Kidney capillary endothelial cell (primary cell): ENCODE data around the gene NMUR1.
A peak's percentile ranks its signal among the peaks of the same experiment; 100 is the strongest.

Experiments used
- DNase-seq: peaks from one replicate; pipeline ENCODE4 v3.0.0-alpha.2; 2018; ENCODE audit warnings: low spot score

Gene NMUR1

GRCh38 chr2:231525248-231526163, 4.7 kb downstream of the NMUR1 start:
- DNase-seq, result no peak

- no peak for DNase-seq
Observed at GRCh38 chr2:231524477-231525247, 5.6 kb downstream of the NMUR1 start.

GRCh38 chr2:231523451-231524285, 6.6 kb downstream of the NMUR1 start:
- DNase-seq, result no peak

GRCh38 chr2:231522418-231523180, 7.6 kb downstream of the NMUR1 start:
- no peak for DNase-seq

GRCh38 chr2:231521443-231521842, 8.8 kb downstream of the NMUR1 start:
- no peak for DNase-seq

GRCh38 chr2:231519975-231520555, 10.2 kb downstream of the NMUR1 start:
- no peak for DNase-seq

GRCh38 chr2:231518771-231519170, 11.5 kb downstream of the NMUR1 start:
- no peak for DNase-seq

GRCh38 chr2:231515603-231516002, 14.6 kb downstream of the NMUR1 start:
- DNase-seq, result no peak

- no peak for DNase-seq
Observed at GRCh38 chr2:231514951-231515297, 15.3 kb downstream of the NMUR1 start.

GRCh38 chr2:231514225-231514950, 15.9 kb downstream of the NMUR1 start:
- DNase-seq, result peak; percentile 95

GRCh38 chr2:231513746-231514224, 16.5 kb downstream of the NMUR1 start:
- no peak for DNase-seq

- no peak for DNase-seq
Observed at GRCh38 chr2:231512222-231512621, 18.0 kb downstream of the NMUR1 start.

GRCh38 chr2:231503766-231504165, 26.5 kb downstream of the NMUR1 start:
- no peak for DNase-seq

GRCh38 chr2:231502596-231502995, 27.6 kb downstream of the NMUR1 start:
- DNase-seq, result no peak

GRCh38 chr2:231497651-231498050, 32.6 kb downstream of the NMUR1 start:
- DNase-seq, result no peak

GRCh38 chr2:231494669-231495068, 35.6 kb downstream of the NMUR1 start:
- DNase-seq, result no peak

GRCh38 chr2:231490801-231491200, 39.4 kb downstream of the NMUR1 start:
- no peak for DNase-seq

- DNase-seq, result no peak
Observed at GRCh38 chr2:231489990-231490389, 40.3 kb downstream of the NMUR1 start.

- DNase-seq, result no peak
Observed at GRCh38 chr2:231488331-231488730, 41.9 kb downstream of the NMUR1 start.

- no peak for DNase-seq
Observed at GRCh38 chr2:231486851-231487596, 43.2 kb downstream of the NMUR1 start.
